Esophagus muscularis mucosa (tissue), 4 donors: Measurements from ENCODE around the gene BRCA2. TPM values are rescaled to one million over a fixed set of nuclear protein-coding genes. Genes with fewer than 3 reads are reported as not detected.

ENCODE experiments used
- DNase-seq: peaks from one replicate; pipeline ENCODE4 v3.0.0-alpha.2; 2017; ENCODE audit errors: extremely low spot score
- H3K27ac ChIP-seq, 4 donors: fragments of 200-600 bp; sonication (generic); replicated peaks in 1 of 4; 1 replicate in 3 of 4; 2 replicates in 1 of 4; pipeline ENCODE4 v1.5.1; 2016 to 2019; ENCODE audit warnings: mild to moderate bottlenecking in 1 of 4
- H3K27me3 ChIP-seq, 4 donors: fragments of 200-600 bp; sonication (generic); one replicate each; pipeline versions ENCODE4 v1.5.1 to v1.6.0; 2016 to 2019
- H3K36me3 ChIP-seq, 4 donors: fragments of 200-600 bp; sonication (generic); one replicate each; pipeline ENCODE4 v1.5.1; 2016 to 2019
- H3K4me1 ChIP-seq, 4 donors: fragments of 200-600 bp; sonication (generic); one replicate each; pipeline ENCODE4 v1.5.1; 2016 to 2019
- H3K4me3 ChIP-seq, 4 donors: fragments of 200-600 bp; sonication (generic); 1 replicate in 2 of 4; 2 replicates in 2 of 4; pipeline ENCODE4 v1.5.1; 2016 to 2019; ENCODE audit warnings: mild to moderate bottlenecking in 4 of 4, moderate library complexity in 1 of 4
- H3K9me3 ChIP-seq, 4 donors: fragments of 200-600 bp; sonication (generic); 1 replicate in 3 of 4; 2 replicates in 1 of 4; pipeline ENCODE4 v1.5.1; 2016 to 2019
- EP300 ChIP-seq: sonication (generic); formaldehyde crosslinking; IDR thresholded peaks from one replicate; pipeline ENCODE4 v1.6.1; 2017; ENCODE audit warnings: antibody characterized with exemption
- POLR2A ChIP-seq: fragments of 450-650 bp; IDR thresholded peaks from one replicate; pipeline ENCODE4 v1.6.1; 2017; ENCODE audit warnings: antibody characterized with exemption, moderate library complexity, mild to moderate bottlenecking, low read depth
- POLR2AphosphoS5 ChIP-seq, 2 donors: sonication (generic); formaldehyde crosslinking; IDR thresholded peaks; one replicate each; pipeline ENCODE4 v1.6.1; 2017; ENCODE audit warnings: antibody characterized with exemption in 2 of 2
- WGBS: methylation state at CpG from one replicate; pipeline ENCODE4 v1.1.5; 2018; 5-methylcytosine and 5-hydroxymethylcytosine counted together
- intact Hi-C: fragments of 100-400 bp; cut with DNase I; formaldehyde crosslinking; loops from one replicate; pipeline ENCODE4 v1.15.1; 2023
- total RNA-seq, 4 donors: library from RNA; depleted of rRNA; stranded (reverse); fragments of >200 nt; gene quantifications; one replicate each; pipeline versions ENCODE4 v1.1.0 to v1.2.1, GENCODE V29; 2016
- TF ChIP-seq, protein P1 (sequence below), 3 experiments: fragments of 200-600 bp in 2 of 3; fragments of 450-650 bp in 1 of 3; sonication (generic) in 2 of 3; IDR thresholded peaks; one replicate each; pipeline ENCODE4 v1.5.1; 2017 to 2019; ENCODE audit warnings: antibody characterized with exemption in 3 of 3, mild to moderate bottlenecking in 2 of 3, moderate library complexity in 1 of 3

Gene BRCA2
- total RNA-seq, 4 donors from 2014 or later = 0.32 to 0.83 (median 0.38) TPM

DNA sequence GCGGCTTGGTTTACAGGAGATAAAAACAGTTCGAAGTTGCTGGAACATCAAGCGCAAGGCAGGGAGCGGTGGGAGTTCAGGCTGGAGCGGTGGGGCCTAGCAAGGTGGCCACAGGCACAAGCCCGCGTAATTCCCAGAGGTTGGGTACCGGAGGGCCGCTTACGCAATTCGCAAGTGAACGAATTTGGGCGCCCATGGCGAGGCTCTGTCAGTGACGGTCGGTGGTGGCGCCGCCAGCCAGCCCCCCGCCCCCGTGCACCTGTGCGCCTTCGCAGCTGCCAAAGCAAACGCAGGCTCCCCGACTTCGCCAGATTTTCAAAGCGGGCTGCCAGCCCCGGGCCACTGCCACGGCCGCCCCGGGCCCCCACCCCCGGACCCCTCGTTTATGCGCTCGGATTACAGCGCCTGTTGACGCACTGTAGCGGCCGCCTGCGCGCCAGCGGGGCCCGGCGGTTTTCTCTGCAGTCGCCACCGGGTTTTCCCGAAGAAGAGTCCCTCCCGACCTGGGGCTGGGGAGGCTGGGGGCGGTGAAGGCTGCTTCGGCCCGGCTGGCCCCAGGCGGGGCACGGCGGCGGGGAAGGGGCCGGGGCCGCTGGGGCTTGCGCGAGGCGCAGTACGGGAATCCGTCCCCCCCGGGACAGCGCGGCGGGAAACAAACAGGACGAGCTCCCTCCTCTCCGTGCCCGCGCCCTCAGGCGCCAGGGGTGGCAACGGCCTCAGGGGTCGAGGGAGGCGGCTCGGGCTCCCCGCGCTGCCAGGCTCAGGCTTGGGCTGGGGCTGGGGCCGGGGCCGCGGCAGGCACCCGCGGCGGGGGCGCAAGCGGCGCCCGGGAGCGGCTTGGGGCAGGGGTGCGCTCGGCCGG, 111.9 kb downstream of the BRCA2 start:
- intact Hi-C loops = loop anchor here (5.0 kb wide), 1 partner anchor 110 kb away; the partner anchor contains the start of gene N4BP2L2
- 3% methylated on average over 34 of the region's 90 CpGs for WGBS
- Histone ChIP-seq H3K27ac (peak overlapping the region; percentile 89 to 92 (median 91)), H3K27me3 (no peaks in the 10 kb centered on the region), H3K4me1 (peaks cover 18 to 43% (median 29%) of the 10 kb centered on the region in 4 donors), H3K9me3 (no peaks in the 10 kb centered on the region), H3K4me3 (peak overlapping the region; percentile 87 to 92 (median 90)), H3K36me3 (peaks cover 0 to 6% (median 4%) of the 10 kb centered on the region in 4 donors)
- DNase-seq = peak; percentile 92
- TF ChIP-seq EP300 (no peak), POLR2AphosphoS5 (IDR thresholded peaks at IDR 0.05) (peak; percentile 13 to 33)

GRCh38 chr13:32427852-32428580, 112.7 kb downstream of the BRCA2 start, which contains the start of gene N4BP2L1:
Gene N4BP2L1, minus strand, starts transcription at chr13:32428130. Its CDS starts 48 bp downstream, at chr13:32428082.
- peaks cover 18 to 41% (median 29%) of the 10 kb centered on the region in 4 donors for H3K4me1 ChIP-seq
- peaks cover 0 to 13% (median 7%) of the 10 kb centered on the region in 4 donors for H3K36me3 ChIP-seq
- peak; percentile 94 for DNase-seq
- no peaks in the 10 kb centered on the region for H3K27me3 ChIP-seq
- intact Hi-C loops = loop anchor here (5.0 kb wide), 1 partner anchor 109 kb away; the partner anchor contains the start of gene N4BP2L2
- H3K27ac ChIP-seq = peak within 1 kb of the TSS; percentile 89 to 92 (median 91)
- TF ChIP-seq POLR2A (peak; percentile 75), POLR2AphosphoS5 (IDR thresholded peaks at IDR 0.05) (peak; percentile 94), EP300 (no peak)
- TF ChIP-seq, protein P1, sequence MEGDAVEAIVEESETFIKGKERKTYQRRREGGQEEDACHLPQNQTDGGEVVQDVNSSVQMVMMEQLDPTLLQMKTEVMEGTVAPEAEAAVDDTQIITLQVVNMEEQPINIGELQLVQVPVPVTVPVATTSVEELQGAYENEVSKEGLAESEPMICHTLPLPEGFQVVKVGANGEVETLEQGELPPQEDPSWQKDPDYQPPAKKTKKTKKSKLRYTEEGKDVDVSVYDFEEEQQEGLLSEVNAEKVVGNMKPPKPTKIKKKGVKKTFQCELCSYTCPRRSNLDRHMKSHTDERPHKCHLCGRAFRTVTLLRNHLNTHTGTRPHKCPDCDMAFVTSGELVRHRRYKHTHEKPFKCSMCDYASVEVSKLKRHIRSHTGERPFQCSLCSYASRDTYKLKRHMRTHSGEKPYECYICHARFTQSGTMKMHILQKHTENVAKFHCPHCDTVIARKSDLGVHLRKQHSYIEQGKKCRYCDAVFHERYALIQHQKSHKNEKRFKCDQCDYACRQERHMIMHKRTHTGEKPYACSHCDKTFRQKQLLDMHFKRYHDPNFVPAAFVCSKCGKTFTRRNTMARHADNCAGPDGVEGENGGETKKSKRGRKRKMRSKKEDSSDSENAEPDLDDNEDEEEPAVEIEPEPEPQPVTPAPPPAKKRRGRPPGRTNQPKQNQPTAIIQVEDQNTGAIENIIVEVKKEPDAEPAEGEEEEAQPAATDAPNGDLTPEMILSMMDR (IDR thresholded peaks at IDR 0.05) = no peak
- peak within 1 kb of the TSS; percentile 87 to 92 (median 90) for H3K4me3 ChIP-seq
- H3K9me3 ChIP-seq = no peaks in the 10 kb centered on the region
- 0% methylated on average over 2 of the region's 40 CpGs for WGBS

DNA sequence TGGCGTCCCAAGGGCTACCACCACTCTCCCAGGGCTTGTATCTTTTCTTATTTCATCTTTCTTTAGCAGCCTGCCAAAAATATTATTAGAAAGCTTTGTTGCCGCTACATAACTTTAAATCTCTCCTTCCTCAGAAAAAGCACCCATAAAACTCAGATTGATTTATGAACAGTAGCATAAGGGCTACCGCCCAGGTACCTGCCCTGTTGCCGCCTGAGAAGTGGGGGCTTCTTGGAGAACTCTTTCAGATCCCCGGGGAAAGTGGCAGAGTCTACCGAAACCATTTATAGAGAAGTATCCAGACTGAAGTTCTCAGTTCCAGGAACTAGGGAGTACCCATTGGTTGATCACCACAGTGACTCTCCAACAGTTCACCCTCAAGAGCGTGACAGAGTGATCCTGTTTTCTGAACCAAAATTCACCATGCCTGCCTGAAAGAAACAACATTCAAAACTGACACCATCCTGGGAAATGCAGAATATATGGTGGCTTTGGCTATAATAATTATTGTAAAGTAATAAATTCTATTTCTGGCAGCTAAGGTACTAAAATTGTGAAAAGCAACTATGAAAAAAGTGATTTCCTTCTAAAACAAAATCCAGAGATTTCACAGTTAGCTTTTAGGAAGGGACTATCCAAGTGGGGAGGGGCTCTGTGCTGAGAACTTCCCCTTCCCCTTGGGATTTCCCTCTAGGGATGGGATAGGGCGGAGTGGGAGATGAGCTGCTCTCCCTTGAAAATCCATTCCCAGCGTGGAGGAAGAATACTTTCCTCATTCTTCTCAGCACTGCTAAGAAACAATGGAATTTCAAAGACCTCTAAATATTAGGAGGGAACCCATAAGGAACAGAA, 113.5 kb downstream of the BRCA2 start:
- peak overlapping the region; percentile 87 to 92 (median 90) for H3K4me3 ChIP-seq
- peak overlapping the region; percentile 89 to 92 (median 91) for H3K27ac ChIP-seq
- TF ChIP-seq POLR2A (no peak), POLR2AphosphoS5 (IDR thresholded peaks at IDR 0.05) (no peak), EP300 (no peak)
- TF ChIP-seq, protein P1 (IDR thresholded peaks at IDR 0.05) = no peak
- no peak for DNase-seq
- no peaks in the 10 kb centered on the region for H3K9me3 ChIP-seq
- peaks cover 0 to 21% (median 7%) of the 10 kb centered on the region in 4 donors for H3K36me3 ChIP-seq
- no peaks in the 10 kb centered on the region for H3K27me3 ChIP-seq
- H3K4me1 ChIP-seq = peaks cover 18 to 40% (median 29%) of the 10 kb centered on the region in 4 donors
- intact Hi-C loops = loop anchor here (5.0 kb wide), 1 partner anchor 108 kb away; the partner anchor contains the start of gene N4BP2L2
- WGBS = 54% methylated on average over 9 of the region's 9 CpGs

DNA sequence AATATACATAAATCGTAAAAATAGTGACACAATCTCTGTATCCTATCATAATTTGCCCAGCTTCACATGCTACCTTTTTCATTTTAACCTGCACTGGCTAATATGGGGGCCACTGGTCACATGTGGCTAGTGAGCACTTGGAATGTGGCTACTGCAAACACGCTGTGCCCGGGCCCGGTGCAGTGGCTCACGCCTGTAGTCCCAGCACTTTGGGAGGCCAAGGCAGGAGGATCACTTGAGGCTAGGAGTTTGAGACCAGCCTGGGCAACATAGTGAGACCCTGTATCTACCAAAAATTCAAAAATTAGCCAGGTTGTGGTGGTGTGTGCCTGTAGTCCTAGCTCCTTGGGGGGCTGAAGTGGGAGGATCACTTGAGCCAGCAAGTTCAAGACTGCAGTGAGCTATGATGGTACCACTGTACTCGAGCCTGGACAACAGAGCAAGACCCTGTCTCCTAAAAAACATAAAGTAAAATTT, 114.2 kb downstream of the BRCA2 start:
- 96% methylated on average over 6 of the region's 6 CpGs for WGBS
- intact Hi-C loops = loop anchor here (5.0 kb wide), 1 partner anchor 108 kb away; the partner anchor contains the start of gene N4BP2L2
- DNase-seq = no peak

More for the DNA sequence above, 114.2 kb downstream of the BRCA2 start:
- peak overlapping the region in 3 of 4 donors; percentile 89 to 92 (median 91) for H3K27ac ChIP-seq
- H3K4me1 ChIP-seq = peaks cover 18 to 34% (median 29%) of the 10 kb centered on the region in 4 donors
- peaks cover 0 to 28% (median 7%) of the 10 kb centered on the region in 4 donors for H3K36me3 ChIP-seq
- no peaks in the 10 kb centered on the region for H3K9me3 ChIP-seq
- no peaks in the 10 kb centered on the region for H3K27me3 ChIP-seq
- H3K4me3 ChIP-seq = no peak overlapping the region
- TF ChIP-seq POLR2AphosphoS5 (IDR thresholded peaks at IDR 0.05) = no peak
- TF ChIP-seq, protein P1 (IDR thresholded peaks at IDR 0.05) = no peak
- no peak for TF ChIP-seq EP300
- TF ChIP-seq POLR2A = no peak
